Activated T-helper 9 cell treated with anti-CD3 and anti-CD28 coated beads, Interleukin-2, amount 50 U/mL, for 16 hours (primary cell): ENCODE results near the gene MPV17.
"Not testable (repeated sequence)": the region's sequence is repeated elsewhere in the genome, so short reads cannot be mapped to it uniquely, and the experiment has no call there.

ENCODE experiments used
- DNase-seq: peaks from one replicate; pipeline ENCODE4 v3.0.0-alpha.2; 2020; ENCODE audit warnings: low read depth

The MPV17 gene

GRCh38 chr2:27322301-27322765 is 564 bp downstream of the MPV17 start:
- no peak for DNase-seq

DNA sequence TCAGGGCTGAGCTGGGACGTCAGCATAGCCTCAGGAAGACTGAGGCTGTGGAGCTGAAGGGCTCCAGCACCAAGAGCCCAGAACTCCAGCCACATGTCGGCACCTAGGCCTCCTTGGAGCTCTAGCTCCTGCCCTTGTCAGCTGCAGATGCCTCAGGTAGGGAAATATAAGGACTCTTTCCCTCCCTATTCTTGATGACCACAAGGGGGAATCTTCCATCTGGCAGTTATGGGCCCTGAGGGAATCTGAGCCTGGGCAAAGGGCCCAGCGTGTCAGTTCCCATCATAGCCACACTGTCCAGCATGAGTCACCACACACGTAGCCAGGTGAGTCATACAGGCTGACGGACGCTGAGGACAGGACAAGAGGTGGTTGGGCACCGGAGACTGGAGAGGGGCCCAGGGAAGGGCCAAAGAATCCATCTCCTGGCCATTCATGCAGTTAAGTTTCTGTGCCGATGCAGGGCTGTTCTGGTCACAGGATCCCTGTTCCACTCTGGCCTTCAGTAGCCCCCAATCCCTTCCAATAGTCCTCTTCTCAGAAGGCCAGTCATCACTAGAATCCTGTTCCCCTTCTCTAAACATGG is 1.8 kb downstream of the MPV17 start:
- no peak for DNase-seq

DNA sequence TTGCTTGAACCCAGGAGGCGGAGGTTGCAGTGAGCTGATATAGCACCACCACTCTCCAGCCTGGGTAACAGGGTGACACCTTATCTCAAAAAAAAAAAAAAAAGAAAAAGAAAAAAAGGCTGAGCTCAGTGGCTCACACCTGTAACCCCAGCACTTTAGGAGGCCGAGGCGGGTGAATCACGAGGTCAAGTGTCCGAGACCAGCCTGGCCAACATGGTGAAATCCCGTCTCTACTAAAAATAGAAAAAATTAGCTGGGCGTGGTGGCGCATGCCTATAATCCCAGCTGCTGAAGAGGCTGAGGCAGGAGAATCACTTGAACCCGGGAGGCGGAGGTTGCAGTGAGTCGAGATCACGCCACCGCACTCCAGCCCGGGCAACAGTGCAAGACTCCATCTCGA is 3.1 kb downstream of the MPV17 start:
- DNase-seq, result not testable (repeated sequence)

DNA sequence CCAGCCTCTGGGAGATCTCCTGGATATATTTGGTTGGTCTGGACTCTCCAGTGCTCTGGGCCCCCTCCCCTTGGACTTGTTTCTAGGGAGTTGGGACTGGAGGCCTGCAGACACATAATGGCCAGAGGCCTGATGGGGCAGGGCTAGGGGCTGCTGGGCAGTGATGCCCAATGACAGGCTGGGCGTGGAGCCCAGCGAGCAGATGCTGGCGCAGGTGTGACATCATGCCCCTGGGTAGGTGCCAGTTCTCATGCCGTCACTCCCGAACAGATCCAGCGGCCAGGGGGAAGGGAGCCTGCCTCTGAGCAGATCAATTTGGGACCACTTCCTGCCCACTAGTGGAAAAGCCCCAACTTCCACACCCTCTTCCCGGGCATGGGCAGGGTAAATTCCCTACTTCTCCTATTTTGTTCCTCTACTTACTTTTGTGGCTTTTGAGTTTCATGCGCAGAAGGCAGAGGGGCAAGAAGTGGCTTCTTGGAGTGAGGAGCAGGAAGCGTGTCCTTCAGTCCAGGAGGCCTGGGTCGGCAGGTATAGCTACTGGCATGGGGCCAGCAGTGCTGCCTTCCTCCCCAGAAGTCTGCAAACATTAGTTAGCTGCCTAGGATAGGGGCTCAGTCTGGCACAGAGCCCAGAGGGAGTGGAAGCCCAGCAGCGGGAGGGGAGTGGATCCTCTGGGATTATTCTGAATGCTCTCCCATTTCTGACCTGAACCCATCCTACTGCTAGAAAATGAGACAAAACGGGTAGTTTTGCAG is 6.1 kb downstream of the MPV17 start:
- no peak for DNase-seq

DNA sequence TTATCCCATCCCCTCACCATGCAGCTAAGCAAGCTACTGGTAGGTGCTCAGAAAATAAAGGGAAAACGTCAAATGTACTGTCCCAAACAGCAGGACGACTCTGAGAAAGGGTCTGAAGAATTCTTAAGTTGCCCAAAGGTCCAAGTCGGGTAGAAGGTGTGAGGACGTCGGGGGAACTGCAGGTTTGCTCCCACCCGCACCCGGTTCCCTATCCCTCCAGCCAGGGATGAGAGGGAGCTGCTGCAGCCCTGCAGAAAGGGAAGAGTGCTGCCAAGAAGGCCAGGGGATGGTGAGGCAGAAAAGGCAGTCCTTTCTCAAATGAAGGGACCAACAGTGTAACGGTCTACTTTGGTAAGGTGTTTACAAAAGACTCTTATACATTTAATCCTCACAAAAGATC is 7.8 kb downstream of the MPV17 start:
- DNase-seq, result no peak

DNA sequence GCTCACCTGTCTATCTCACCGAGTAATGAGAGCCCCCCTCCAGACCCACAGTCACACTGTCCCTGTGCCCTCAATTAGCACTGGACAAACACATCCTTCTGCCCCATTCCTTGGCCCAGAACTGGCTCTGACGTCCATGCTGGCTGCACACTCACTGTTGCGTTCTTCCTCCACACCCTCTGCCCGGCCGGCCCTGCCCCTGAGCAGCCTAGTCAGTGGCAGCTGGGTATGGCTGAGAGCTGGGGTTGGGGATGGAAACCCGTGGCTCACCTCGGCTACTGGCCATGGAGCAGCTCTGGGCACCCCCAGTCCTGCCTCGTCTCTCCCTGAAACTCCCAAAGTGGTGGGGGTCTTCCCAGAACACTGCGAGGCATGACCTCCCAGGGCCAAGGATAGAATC is 8.2 kb downstream of the MPV17 start:
- no peak for DNase-seq

DNA sequence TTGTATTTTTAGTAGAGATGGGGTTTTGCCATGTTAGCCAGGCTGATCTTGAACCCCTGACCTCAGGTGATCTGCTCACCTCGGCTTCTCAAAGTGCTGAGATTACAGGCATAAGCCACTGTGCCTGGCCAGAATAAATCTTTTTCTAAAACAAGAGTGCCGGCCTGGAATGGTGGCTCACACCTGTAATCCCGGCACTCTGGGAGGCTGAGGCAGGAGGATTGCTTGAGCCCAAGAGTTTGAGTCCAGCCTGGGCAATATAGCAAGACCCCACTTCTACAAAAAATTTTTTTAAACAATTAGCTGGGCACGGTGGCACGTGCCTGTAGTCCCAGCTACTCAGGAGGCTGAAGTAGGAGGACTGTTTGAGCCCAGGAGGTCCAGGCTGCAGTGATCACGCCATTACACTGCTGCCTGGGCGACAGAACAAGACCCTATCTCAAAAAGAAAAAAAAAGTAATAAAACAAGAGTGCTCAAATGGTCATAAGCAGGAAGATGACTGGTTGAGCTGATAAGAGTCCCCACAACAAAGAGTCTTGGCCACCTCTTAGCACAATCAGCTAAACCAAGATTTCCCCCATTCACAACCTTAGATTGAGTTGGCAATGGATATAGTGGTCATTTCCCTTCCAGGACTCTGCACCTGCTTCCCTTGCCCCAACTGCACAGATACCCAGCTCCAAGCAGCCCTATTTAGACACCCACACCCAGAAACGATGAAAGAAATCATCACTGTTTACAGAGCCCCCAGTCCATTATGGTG is 8.8 kb downstream of the MPV17 start:
- no peak for DNase-seq

DNA sequence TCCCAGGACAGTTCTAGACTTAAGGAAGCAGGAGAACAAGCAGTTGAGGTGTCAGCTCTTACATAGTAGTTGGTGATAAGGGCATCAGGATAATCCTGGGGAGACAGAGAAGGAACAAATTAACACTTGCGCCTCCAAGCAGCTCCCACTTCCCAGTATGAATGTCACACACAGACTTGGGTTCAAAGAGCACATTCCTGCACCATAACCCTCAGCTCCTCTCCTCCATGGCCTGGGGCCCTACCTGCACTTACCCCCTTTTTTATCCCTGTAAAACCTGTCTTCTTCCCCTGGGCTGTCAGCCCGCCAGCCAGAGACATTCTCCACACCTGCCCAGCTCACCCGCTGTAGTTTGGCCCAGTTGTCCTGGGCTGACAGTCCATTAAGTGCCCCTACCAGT is 10.7 kb downstream of the MPV17 start:
- no peak for DNase-seq

DNA sequence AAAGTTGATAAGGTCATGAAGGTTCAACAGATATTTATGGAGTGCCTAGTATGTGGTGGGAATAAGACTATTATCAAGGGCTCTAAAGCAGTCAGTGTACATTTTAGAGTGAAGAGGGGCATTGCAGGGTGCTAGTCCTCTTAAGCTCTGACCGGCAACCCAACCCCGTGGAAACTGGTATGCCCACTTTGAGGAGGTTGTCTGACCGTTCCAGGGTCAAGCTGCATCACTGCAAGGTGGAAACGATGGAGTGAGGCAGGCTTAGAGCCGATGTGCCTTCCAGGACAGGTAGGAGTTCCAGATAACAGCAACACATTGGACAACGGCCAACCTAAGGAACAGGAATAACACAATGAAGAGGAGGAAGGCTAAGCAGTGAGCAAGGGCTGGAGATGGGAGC is 13.2 kb downstream of the MPV17 start:
- DNase-seq, result no peak

DNA sequence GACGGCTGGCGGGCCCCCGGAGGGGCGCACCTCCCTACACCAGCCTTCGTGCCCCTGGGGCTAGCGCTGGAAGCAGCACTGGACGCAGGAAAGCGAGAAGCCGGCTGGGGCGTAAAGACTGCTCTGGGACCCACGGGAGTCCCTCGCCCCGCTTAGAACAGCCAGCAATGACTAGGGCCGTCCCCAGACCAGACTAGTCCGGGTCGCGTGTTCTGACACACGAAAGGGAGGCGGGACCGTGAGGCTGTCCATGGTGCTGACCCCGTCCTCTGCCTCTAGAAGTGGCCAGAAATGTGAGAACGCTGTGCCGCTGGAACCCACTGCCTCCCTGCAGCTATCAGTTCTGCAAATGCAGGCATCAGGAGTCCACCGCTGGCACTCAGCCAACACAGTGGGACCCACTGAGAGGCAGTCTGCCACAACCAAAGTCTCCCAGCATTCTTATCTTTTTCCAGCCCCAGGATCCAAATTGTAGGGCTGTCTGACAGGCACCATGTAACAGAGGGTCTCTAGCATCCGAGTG is 14.5 kb downstream of the MPV17 start, which contains the start of gene UCN:
Gene UCN, minus strand, starts transcription at position 87 of the 523 bp plus-strand sequence. CDS start 550 bp downstream, outside the sequence.
- DNase-seq, result no peak

- DNase-seq, result no peak
Observed at GRCh38 chr2:27307545-27308358, 15.1 kb downstream of the MPV17 start.

GRCh38 chr2:27307287-27307544 is 15.7 kb downstream of the MPV17 start:
- no peak for DNase-seq

- no peak for DNase-seq
Observed at GRCh38 chr2:27306573-27307286, 16.2 kb downstream of the MPV17 start.

GRCh38 chr2:27306136-27306535 is 16.8 kb downstream of the MPV17 start:
- no peak for DNase-seq

GRCh38 chr2:27305516-27305915 is 17.4 kb downstream of the MPV17 start:
- no peak for DNase-seq

GRCh38 chr2:27304488-27305240 is 18.2 kb downstream of the MPV17 start:
- DNase-seq, result no peak

GRCh38 chr2:27303093-27304025 is 19.5 kb downstream of the MPV17 start:
- no peak for DNase-seq

DNA sequence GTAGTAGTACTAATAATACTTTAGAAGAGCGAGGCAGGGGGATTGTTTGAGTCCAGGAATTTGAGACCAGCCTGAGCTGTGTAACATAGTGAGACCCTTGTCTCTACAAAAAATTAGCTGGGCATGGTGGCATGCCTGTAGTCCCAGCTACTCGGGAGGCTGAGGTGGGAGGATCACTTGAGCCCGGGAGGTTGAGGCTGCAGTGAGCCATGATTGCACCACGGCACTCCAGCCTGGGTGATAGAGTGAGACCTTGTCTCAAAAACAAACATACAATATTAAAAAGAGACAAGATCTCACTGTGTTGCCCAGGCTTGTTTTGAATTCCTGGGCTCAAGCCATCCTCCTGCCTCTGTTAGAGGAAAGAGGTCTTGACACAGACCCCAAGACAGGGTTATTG is 22.3 kb downstream of the MPV17 start:
- DNase-seq, result not testable (repeated sequence)

- no peak for DNase-seq
Observed at GRCh38 chr2:27298391-27299080, 24.4 kb downstream of the MPV17 start.
